HEK293T (cell line): Measurements from ENCODE around the gene NFX1.

ENCODE experiments used
- CTCF ChIA-PET: fragments of 350-600 bp; formaldehyde crosslinking; extraction: SDS; loops from one replicate; lab custom pipeline; 2021; ENCODE audit warnings: antibody characterized with exemption, inconsistent platforms; lab: Yijun Ruan, JAX
- POLR2A ChIA-PET: fragments of 350-600 bp; formaldehyde crosslinking; extraction: SDS; loops from one replicate; lab custom pipeline; 2020; ENCODE audit warnings: antibody characterized with exemption, inconsistent platforms; lab: Yijun Ruan, JAX
- DNase-seq: peaks from one replicate; pipeline ENCODE4 v3.0.0; 2012; ENCODE audit warnings: mixed read lengths; ENCODE audit errors: extremely low spot score
- ARNT ChIP-seq: fragments of 450-650 bp; IDR thresholded peaks from 2 replicates; pipeline ENCODE4 v1.6.1; 2017; ENCODE audit warnings: mild to moderate bottlenecking
- BHLHE40 ChIP-seq: fragments of 450-650 bp; IDR thresholded peaks from 2 replicates; pipeline ENCODE4 v1.6.1; 2016; ENCODE audit warnings: mild to moderate bottlenecking, moderate library complexity, borderline replicate concordance
- CTBP1 ChIP-seq: fragments of 450-650 bp; IDR thresholded peaks from 2 replicates; pipeline ENCODE4 v1.6.1; 2016; ENCODE audit warnings: borderline replicate concordance
- ELF4 ChIP-seq: fragments of 450-650 bp; IDR thresholded peaks from 2 replicates; pipeline ENCODE4 v1.6.1; 2017; ENCODE audit warnings: antibody characterized with exemption
- FOXA1 ChIP-seq: fragments of 450-650 bp; IDR thresholded peaks from 2 replicates; pipeline ENCODE4 v1.6.1; 2016; ENCODE audit warnings: mild to moderate bottlenecking
- FOXK2 ChIP-seq: fragments of 450-650 bp; IDR thresholded peaks from 2 replicates; pipeline ENCODE4 v1.6.1; 2016; ENCODE audit warnings: mild to moderate bottlenecking
- FOXM1 ChIP-seq: fragments of 450-650 bp; IDR thresholded peaks from 2 replicates; pipeline ENCODE4 v1.6.1; 2017; ENCODE audit warnings: mild to moderate bottlenecking, borderline replicate concordance
- HDGF ChIP-seq: fragments of 450-650 bp; IDR thresholded peaks from 2 replicates; pipeline ENCODE4 v1.6.1; 2017; ENCODE audit warnings: antibody characterized with exemption, borderline replicate concordance
- L3MBTL2 ChIP-seq: fragments of 450-650 bp; conservative IDR thresholded peaks from 2 replicates; pipeline ENCODE4 v1.6.1; 2016; ENCODE audit warnings: mild to moderate bottlenecking
- LEF1 ChIP-seq: fragments of 450-650 bp; IDR thresholded peaks from 2 replicates; pipeline ENCODE4 v1.6.1; 2017; ENCODE audit warnings: mild to moderate bottlenecking, borderline replicate concordance
- NFRKB ChIP-seq: fragments of 450-650 bp; IDR thresholded peaks from 2 replicates; pipeline ENCODE4 v1.6.1; 2016; ENCODE audit warnings: mild to moderate bottlenecking, moderate library complexity
- SP1 ChIP-seq: fragments of 450-650 bp; IDR thresholded peaks from 2 replicates; pipeline ENCODE4 v1.6.1; 2017
- SUZ12 ChIP-seq: fragments of 450-650 bp; IDR thresholded peaks from 2 replicates; pipeline ENCODE4 v1.6.1; 2016; ENCODE audit warnings: mild to moderate bottlenecking
- TARDBP ChIP-seq: fragments of 450-650 bp; IDR thresholded peaks from 2 replicates; pipeline ENCODE4 v1.6.1; 2016
- ZNF384 ChIP-seq: fragments of 450-650 bp; IDR thresholded peaks from 2 replicates; pipeline ENCODE4 v1.6.1; 2016
- TF ChIP-seq, protein P1 (sequence below): fragments of 450-650 bp; IDR thresholded peaks from 2 replicates; pipeline ENCODE4 v1.6.1; 2016

Gene NFX1

DNA sequence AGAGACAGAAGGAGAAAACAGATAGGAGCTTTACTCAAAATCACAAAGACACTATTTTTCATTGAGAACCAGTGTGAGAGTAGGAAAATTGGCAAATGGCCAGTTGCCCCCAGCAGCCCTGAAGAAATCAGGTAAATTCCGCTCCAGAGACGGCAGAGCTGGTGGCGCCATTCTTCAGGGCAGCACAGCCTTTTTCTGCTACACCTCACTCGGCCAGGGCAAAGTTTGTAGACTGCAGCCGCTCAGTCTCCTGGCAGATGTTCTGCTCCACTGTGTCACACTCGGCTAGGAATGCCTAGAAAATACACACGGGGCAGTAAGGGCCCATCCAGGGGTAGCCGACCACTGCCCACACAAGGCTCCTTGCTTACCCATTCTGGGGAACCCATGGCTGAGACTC lies 35.3 kb upstream of the NFX1 start:
- POLR2A ChIA-PET, result no interaction called here
- CTCF ChIA-PET, result no interaction called here
- TF ChIP-seq NFRKB, result no peak
- no peak for TF ChIP-seq FOXK2
- TF ChIP-seq ZNF384, result no peak
- no peak for TF ChIP-seq HDGF
- TF ChIP-seq BHLHE40, result no peak
- TF ChIP-seq SP1, result no peak
- TF ChIP-seq TARDBP, result no peak
- TF ChIP-seq, protein P1, sequence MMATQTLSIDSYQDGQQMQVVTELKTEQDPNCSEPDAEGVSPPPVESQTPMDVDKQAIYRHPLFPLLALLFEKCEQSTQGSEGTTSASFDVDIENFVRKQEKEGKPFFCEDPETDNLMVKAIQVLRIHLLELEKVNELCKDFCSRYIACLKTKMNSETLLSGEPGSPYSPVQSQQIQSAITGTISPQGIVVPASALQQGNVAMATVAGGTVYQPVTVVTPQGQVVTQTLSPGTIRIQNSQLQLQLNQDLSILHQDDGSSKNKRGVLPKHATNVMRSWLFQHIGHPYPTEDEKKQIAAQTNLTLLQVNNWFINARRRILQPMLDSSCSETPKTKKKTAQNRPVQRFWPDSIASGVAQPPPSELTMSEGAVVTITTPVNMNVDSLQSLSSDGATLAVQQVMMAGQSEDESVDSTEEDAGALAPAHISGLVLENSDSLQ, result no peak
- TF ChIP-seq FOXA1, result no peak
- TF ChIP-seq L3MBTL2, result no peak
- TF ChIP-seq SUZ12, result no peak
- TF ChIP-seq LEF1, result no peak
- no peak for TF ChIP-seq ELF4
- no peak for TF ChIP-seq ARNT
- TF ChIP-seq CTBP1, result no peak
- TF ChIP-seq FOXM1, result no peak
- no peak for DNase-seq

DNA sequence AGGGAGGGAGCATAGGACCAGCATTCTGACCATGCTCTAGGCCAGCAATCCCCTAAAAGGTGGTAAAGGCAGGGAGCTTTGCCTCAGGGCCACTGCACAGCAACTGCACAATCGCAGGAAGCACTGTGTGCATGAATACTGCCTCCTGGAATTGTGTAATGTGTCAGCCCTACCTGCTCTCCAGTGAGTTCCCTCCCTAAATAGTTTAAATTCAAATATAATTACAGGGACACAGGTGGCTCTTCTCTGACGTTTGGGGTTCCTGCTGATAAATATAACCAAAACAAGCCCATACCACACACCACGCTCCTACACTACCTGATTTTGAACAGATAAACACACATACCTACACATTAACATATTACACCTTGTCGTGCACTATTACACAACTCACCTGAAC lies 34.8 kb upstream of the NFX1 start:
- no peak for DNase-seq
- TF ChIP-seq SUZ12 (no peak), CTBP1 (no peak), FOXK2 (no peak), LEF1 (no peak), TARDBP (no peak), FOXA1 (no peak), HDGF (no peak), ELF4 (no peak)
- TF ChIP-seq, protein P1, result no peak
- CTCF ChIA-PET, result no interaction called here
- POLR2A ChIA-PET, result no interaction called here

DNA sequence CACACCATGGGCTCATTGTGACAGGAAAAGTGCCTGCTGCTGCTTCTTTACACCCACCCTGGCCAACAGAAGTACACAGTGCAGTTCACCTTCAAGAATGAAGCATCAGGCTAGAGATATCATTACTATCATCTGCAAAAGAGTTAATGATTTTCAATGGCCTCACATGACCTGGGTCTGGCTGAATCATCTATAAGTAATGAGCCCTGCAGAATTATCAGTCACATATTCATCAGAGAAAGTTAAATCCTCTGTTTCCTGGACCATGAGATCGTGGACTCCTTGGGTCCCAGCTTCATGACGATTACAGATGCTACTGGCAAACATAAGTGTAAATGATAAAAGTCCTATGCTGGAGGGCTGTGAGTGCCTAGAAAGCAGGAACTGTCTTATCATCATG lies 34.1 kb upstream of the NFX1 start:
- POLR2A ChIA-PET, result no interaction called here
- DNase-seq, result no peak
- CTCF ChIA-PET, result no interaction called here
- no peak for TF ChIP-seq ZNF384
- TF ChIP-seq L3MBTL2, result no peak
- no peak for TF ChIP-seq FOXA1
- TF ChIP-seq SUZ12, result no peak
- TF ChIP-seq NFRKB, result no peak
- TF ChIP-seq SP1, result no peak
- TF ChIP-seq TARDBP, result no peak
- no peak for TF ChIP-seq LEF1
- no peak for TF ChIP-seq ELF4
- TF ChIP-seq FOXK2, result no peak
- no peak for TF ChIP-seq CTBP1
- TF ChIP-seq, protein P1, result no peak
- no peak for TF ChIP-seq HDGF
- TF ChIP-seq ARNT, result no peak
- no peak for TF ChIP-seq BHLHE40
- no peak for TF ChIP-seq FOXM1

DNA sequence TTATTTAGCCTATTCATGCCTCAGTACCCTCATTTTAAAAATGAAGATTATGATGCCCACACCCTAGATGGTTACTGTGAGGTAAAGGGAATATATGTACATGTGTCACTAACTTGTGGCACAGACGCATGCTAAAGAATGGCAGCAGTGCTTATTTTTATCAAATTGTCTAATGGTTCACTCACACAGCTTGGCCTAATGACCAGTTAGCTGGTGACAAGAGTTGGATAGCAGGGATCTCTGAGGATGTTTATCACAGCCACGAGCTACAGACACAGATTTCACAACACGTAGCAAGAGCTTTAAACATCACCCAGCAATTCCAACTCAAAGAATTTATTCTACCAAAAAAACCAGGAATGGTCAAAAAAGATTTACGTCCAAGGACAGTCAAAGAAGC lies 33.0 kb upstream of the NFX1 start:
- CTCF ChIA-PET, result no interaction called here
- no peak for TF ChIP-seq CTBP1
- no peak for TF ChIP-seq FOXM1
- no peak for TF ChIP-seq SP1
- no peak for TF ChIP-seq FOXA1
- no peak for TF ChIP-seq FOXK2
- TF ChIP-seq SUZ12, result no peak
- TF ChIP-seq ZNF384, result no peak
- TF ChIP-seq, protein P1, result no peak
- TF ChIP-seq BHLHE40, result no peak
- TF ChIP-seq L3MBTL2, result no peak
- POLR2A ChIA-PET, result no interaction called here
- DNase-seq, result no peak

DNA sequence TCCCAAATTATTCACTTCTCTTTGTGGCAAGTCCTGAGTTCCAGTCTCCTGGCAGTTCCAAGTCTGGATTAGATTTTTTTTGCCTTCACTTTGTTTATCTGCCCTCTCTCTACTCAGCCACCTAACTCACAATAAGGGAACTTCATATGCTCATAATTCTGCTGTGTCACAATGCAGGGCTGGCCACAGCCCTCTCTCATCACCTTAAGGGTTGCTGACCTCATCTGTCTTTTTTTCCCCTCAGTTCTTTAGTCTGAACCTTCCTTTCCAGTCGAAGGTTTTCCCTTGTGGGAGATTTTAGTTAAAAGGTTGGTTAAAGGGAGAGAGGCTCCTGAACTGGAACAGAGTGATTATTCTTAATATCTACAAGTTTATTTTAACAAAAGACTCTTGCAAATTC lies 29.9 kb upstream of the NFX1 start:
- TF ChIP-seq L3MBTL2, result no peak
- TF ChIP-seq FOXA1, result no peak
- TF ChIP-seq HDGF, result no peak
- TF ChIP-seq TARDBP, result no peak
- TF ChIP-seq FOXM1, result no peak
- TF ChIP-seq ARNT, result no peak
- TF ChIP-seq NFRKB, result no peak
- no peak for TF ChIP-seq SP1
- no peak for TF ChIP-seq BHLHE40
- TF ChIP-seq LEF1, result no peak
- TF ChIP-seq ELF4, result no peak
- TF ChIP-seq, protein P1, result no peak
- TF ChIP-seq CTBP1, result no peak
- no peak for TF ChIP-seq ZNF384
- no peak for TF ChIP-seq FOXK2
- no peak for TF ChIP-seq SUZ12
- POLR2A ChIA-PET, result no interaction called here
- CTCF ChIA-PET, result no interaction called here
- no peak for DNase-seq
